Activated T-helper 17 cell treated with anti-CD3 and anti-CD28 coated beads, Interleukin-2, amount 50 U/mL, for 72 hours (primary cell): ENCODE results near the gene FPGS. TPM values are rescaled to one million over a fixed set of nuclear protein-coding genes. Genes with fewer than 3 reads are reported as not detected.

ENCODE experiments used
- ATAC-seq: fragments of 150-1000 bp; cut with Tn5 transposase; replicated peaks from 2 replicates; pipeline ENCODE4 v1.10.0; 2021; ENCODE audit warnings: mild to moderate bottlenecking, moderate library complexity
- H3K27ac Mint-ChIP-seq: one replicate; pipeline ENCODE4 v1.8.0; 2022; ENCODE audit warnings: mixed read lengths
- H3K27me3 Mint-ChIP-seq: one replicate; pipeline ENCODE4 v1.8.0; 2022; ENCODE audit warnings: mixed read lengths
- H3K36me3 Mint-ChIP-seq: one replicate; pipeline ENCODE4 v1.8.0; 2022; ENCODE audit warnings: low read depth, mild to moderate bottlenecking, mixed read lengths
- H3K4me1 Mint-ChIP-seq: one replicate; pipeline ENCODE4 v1.8.0; 2022; ENCODE audit warnings: mixed read lengths
- H3K4me3 Mint-ChIP-seq: one replicate; pipeline ENCODE4 v1.8.0; 2022; ENCODE audit warnings: mild to moderate bottlenecking, mixed read lengths
- H3K9me3 Mint-ChIP-seq: one replicate; pipeline ENCODE4 v1.8.0; 2022; ENCODE audit warnings: mixed read lengths
- total RNA-seq, 2 donors: library from RNA; stranded (reverse); gene quantifications; one replicate each; pipeline ENCODE4 v1.2.3, GENCODE V29; 2022

FPGS gene
- total RNA-seq, 2 donors from 2014 or later, result 56.7 to 95.6 TPM

GRCh38 chr9:127809002-127809539 is 6.4 kb downstream of the FPGS start:
- no peak for ATAC-seq
- H3K27ac Mint-ChIP-seq, result no peak overlapping the region
- no peaks in the 10 kb centered on the region for H3K4me1 Mint-ChIP-seq
- H3K9me3 Mint-ChIP-seq, result no peaks in the 10 kb centered on the region
- no peaks in the 10 kb centered on the region for H3K27me3 Mint-ChIP-seq
- peaks cover 86% of the 10 kb centered on the region for H3K36me3 Mint-ChIP-seq
- no peak overlapping the region for H3K4me3 Mint-ChIP-seq

GRCh38 chr9:127809540-127810377 is 7.1 kb downstream of the FPGS start:
- ATAC-seq, result peak; percentile 52
- H3K9me3 Mint-ChIP-seq, result no peaks in the 10 kb centered on the region
- no peaks in the 10 kb centered on the region for H3K4me1 Mint-ChIP-seq
- no peak overlapping the region for H3K27ac Mint-ChIP-seq
- no peak overlapping the region for H3K4me3 Mint-ChIP-seq
- no peaks in the 10 kb centered on the region for H3K27me3 Mint-ChIP-seq
- H3K36me3 Mint-ChIP-seq, result peaks cover 86% of the 10 kb centered on the region

- Mint-ChIP-seq H3K9me3 (no peaks in the 10 kb centered on the region), H3K4me3 (no peak overlapping the region), H3K27ac (no peak overlapping the region), H3K27me3 (no peaks in the 10 kb centered on the region), H3K36me3 (peaks cover 91% of the 10 kb centered on the region), H3K4me1 (no peaks in the 10 kb centered on the region)
- no peak for ATAC-seq
These were observed 7.9 kb downstream of the FPGS start for GRCh38 chr9:127810378-127811187.

- no peaks in the 10 kb centered on the region for H3K9me3 Mint-ChIP-seq
- no peak overlapping the region for H3K4me3 Mint-ChIP-seq
- peaks cover 78% of the 10 kb centered on the region for H3K36me3 Mint-ChIP-seq
- no peak for ATAC-seq
- no peaks in the 10 kb centered on the region for H3K27me3 Mint-ChIP-seq
- H3K27ac Mint-ChIP-seq, result no peak overlapping the region
- H3K4me1 Mint-ChIP-seq, result no peaks in the 10 kb centered on the region
These were observed 9.3 kb downstream of the FPGS start for GRCh38 chr9:127812011-127812410.

GRCh38 chr9:127812936-127813675 is 10.4 kb downstream of the FPGS start:
- Mint-ChIP-seq H3K27me3 (no peaks in the 10 kb centered on the region), H3K9me3 (no peaks in the 10 kb centered on the region), H3K36me3 (peaks cover 75% of the 10 kb centered on the region), H3K4me1 (no peaks in the 10 kb centered on the region), H3K27ac (no peak overlapping the region), H3K4me3 (no peak overlapping the region)
- ATAC-seq, result no peak

GRCh38 chr9:127813686-127814226 is 11.1 kb downstream of the FPGS start:
- H3K36me3 Mint-ChIP-seq, result peaks cover 69% of the 10 kb centered on the region
- no peaks in the 10 kb centered on the region for H3K27me3 Mint-ChIP-seq
- ATAC-seq, result no peak
- H3K4me3 Mint-ChIP-seq, result no peak overlapping the region
- H3K9me3 Mint-ChIP-seq, result no peaks in the 10 kb centered on the region
- H3K27ac Mint-ChIP-seq, result no peak overlapping the region
- H3K4me1 Mint-ChIP-seq, result no peaks in the 10 kb centered on the region

- H3K27ac Mint-ChIP-seq, result no peak overlapping the region
- ATAC-seq, result no peak
- H3K36me3 Mint-ChIP-seq, result peaks cover 62% of the 10 kb centered on the region
- no peak overlapping the region for H3K4me3 Mint-ChIP-seq
- H3K4me1 Mint-ChIP-seq, result no peaks in the 10 kb centered on the region
- no peaks in the 10 kb centered on the region for H3K9me3 Mint-ChIP-seq
- no peaks in the 10 kb centered on the region for H3K27me3 Mint-ChIP-seq
These were observed 12.2 kb downstream of the FPGS start for GRCh38 chr9:127814619-127815511.

- Mint-ChIP-seq H3K9me3 (no peaks in the 10 kb centered on the region), H3K36me3 (peaks cover 54% of the 10 kb centered on the region), H3K4me1 (no peaks in the 10 kb centered on the region), H3K4me3 (no peak overlapping the region), H3K27ac (no peak overlapping the region), H3K27me3 (no peaks in the 10 kb centered on the region)
- ATAC-seq, result no peak
These were observed 13.1 kb downstream of the FPGS start for GRCh38 chr9:127815512-127816361.

- Mint-ChIP-seq H3K27me3 (no peaks in the 10 kb centered on the region), H3K36me3 (peaks cover 48% of the 10 kb centered on the region), H3K9me3 (no peaks in the 10 kb centered on the region), H3K4me1 (no peaks in the 10 kb centered on the region), H3K27ac (no peak overlapping the region), H3K4me3 (no peak overlapping the region)
- ATAC-seq, result no peak
These were observed 13.7 kb downstream of the FPGS start for GRCh38 chr9:127816362-127816725.

- Mint-ChIP-seq H3K4me3 (no peak overlapping the region), H3K27me3 (no peaks in the 10 kb centered on the region)
- no peak for ATAC-seq
These were observed 14.0 kb downstream of the FPGS start for GRCh38 chr9:127816728-127817127.

GRCh38 chr9:127817881-127818434 is 15.3 kb downstream of the FPGS start:
- no peaks in the 10 kb centered on the region for H3K4me1 Mint-ChIP-seq
- H3K9me3 Mint-ChIP-seq, result no peaks in the 10 kb centered on the region
- no peak overlapping the region for H3K4me3 Mint-ChIP-seq
- H3K27me3 Mint-ChIP-seq, result no peaks in the 10 kb centered on the region
- H3K27ac Mint-ChIP-seq, result peak overlapping the region; percentile 71
- ATAC-seq, result no peak
- peaks cover 32% of the 10 kb centered on the region for H3K36me3 Mint-ChIP-seq

More at GRCh38 chr9:127816728-127817127, 14.0 kb downstream of the FPGS start:
- H3K27ac Mint-ChIP-seq, result no peak overlapping the region
- peaks cover 45% of the 10 kb centered on the region for H3K36me3 Mint-ChIP-seq
- no peaks in the 10 kb centered on the region for H3K9me3 Mint-ChIP-seq
- H3K4me1 Mint-ChIP-seq, result no peaks in the 10 kb centered on the region

GRCh38 chr9:127818574-127818973 is 15.9 kb downstream of the FPGS start:
- Mint-ChIP-seq H3K9me3 (no peaks in the 10 kb centered on the region), H3K36me3 (peaks cover 26% of the 10 kb centered on the region), H3K27me3 (no peaks in the 10 kb centered on the region), H3K4me3 (no peak overlapping the region), H3K27ac (no peak overlapping the region), H3K4me1 (no peaks in the 10 kb centered on the region)
- ATAC-seq, result no peak
